Activated CD4-positive, alpha-beta T cell treated with anti-CD3 and anti-CD28 coated beads, Interleukin-2, amount 50 U/mL, for 16 hours (primary cell): Measurements from ENCODE around the gene ERMN.
"Not testable (repeated sequence)": the region's sequence is repeated elsewhere in the genome, so short reads cannot be mapped to it uniquely, and the experiment has no call there.

Source experiments
- DNase-seq: peaks from one replicate; pipeline ENCODE4 v3.0.0-alpha.2; 2020

ERMN gene

DNA sequence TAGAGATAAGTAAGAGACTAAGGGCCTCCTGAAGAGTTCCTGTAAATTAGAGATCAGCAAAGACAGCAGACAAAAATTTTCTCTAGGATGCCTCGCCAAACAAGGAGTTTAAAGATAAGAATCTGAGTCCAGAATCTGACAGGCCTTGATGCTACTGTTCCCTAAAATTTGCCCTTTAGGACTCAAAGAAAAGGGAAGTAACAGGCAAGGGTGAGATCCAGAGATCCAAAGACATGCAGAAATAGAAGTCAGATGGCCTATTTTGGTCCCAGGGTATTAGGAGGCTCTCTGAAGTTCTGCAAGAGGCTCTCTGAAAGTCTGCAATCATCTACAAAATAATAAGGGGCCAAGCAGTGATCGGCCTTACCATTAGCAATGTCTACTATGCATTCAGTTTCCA lies 35.1 kb downstream of the ERMN start:
- DNase-seq = no peak

GRCh38 chr2:157287160-157287559 lies 38.5 kb downstream of the ERMN start:
- DNase-seq = no peak

GRCh38 chr2:157283468-157283867 lies 42.2 kb downstream of the ERMN start:
- DNase-seq = no peak

DNA sequence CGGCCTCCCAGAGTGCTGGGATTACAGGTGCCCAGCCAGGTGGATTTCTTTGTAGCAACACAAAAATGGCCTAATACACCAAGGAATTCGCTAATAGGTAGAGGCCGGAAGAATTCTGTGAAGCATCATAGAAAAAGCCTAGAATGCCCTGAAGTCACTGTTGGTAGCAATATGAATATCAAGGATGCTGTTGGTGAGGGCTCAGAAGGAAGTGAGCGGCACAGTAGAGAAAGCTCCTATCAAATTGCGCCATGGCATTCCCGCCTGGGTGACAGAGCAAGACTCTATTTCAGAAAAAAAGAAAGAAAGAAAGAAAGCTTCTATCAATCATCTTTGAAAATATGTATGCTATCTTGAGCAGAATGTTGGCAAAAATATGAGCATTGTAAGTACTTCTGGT lies 44.3 kb downstream of the ERMN start:
- DNase-seq = no peak

GRCh38 chr2:157279311-157279710 lies 46.3 kb downstream of the ERMN start:
- not testable (repeated sequence) for DNase-seq

DNA sequence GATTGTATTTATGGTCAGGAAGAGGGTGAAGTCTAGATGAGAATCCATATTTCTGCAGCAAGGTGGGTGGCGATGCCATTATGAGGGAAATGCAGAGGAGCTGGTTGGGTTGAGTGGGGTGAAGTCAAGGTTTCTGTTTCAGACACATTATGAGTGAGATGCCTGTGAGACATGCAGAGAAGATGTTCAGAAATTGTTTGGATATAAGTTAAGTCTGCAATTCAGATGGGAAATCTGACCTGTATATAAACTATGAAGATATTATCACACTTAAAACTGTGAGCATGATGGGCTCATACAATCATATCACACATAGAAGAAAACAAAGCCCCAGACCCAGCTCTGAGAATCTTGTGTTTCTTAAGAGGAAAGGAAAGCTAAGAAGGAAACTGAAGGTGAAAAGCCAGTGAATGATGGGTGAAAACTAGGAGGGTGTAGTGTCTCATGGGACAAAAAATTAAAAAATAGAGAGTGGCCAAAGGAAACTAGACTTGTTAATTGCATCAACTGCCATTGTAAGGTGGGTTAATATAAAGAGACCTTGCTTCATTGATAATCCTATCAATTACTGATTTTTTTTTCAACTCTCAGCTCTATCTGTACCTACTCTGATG lies 53.9 kb downstream of the ERMN start:
- DNase-seq = peak; percentile 41

- no peak for DNase-seq
Measured at GRCh38 chr2:157269922-157270321, 55.7 kb downstream of the ERMN start.

DNA sequence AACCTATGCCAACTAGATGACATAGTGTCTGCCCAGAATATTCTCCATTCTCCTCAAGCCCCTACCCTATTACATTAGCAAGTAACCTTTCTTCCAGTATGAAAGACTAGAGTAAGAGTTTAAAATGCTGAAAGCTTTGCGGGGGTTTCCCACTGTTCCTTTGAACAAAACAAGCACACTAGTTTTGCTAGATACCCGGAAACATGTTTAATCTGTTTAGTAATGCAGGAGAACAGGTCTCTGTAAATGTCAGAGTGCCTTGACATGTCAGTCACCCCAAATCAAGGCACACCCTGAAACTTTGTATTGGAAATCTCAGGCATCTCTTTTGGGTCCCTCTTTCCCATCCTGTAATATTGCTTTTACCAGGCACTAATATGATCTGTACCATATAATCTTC lies 56.6 kb downstream of the ERMN start:
- DNase-seq = no peak
